ENCODE results near the gene CHRM1. TPM values are rescaled to one million over a fixed set of nuclear protein-coding genes. Genes with fewer than 3 reads are reported as not detected.
A peak's percentile ranks its signal among the peaks of the same experiment; 100 is the strongest.
"Not testable (repeated sequence)": the region's sequence is repeated elsewhere in the genome, so short reads cannot be mapped to it uniquely, and the experiment has no call there.

Gene CHRM1
- total and polyA plus RNA-seq, 5 donors: 0.07 to 0.24 (median 0.09) TPM; not detected in 2

DNA sequence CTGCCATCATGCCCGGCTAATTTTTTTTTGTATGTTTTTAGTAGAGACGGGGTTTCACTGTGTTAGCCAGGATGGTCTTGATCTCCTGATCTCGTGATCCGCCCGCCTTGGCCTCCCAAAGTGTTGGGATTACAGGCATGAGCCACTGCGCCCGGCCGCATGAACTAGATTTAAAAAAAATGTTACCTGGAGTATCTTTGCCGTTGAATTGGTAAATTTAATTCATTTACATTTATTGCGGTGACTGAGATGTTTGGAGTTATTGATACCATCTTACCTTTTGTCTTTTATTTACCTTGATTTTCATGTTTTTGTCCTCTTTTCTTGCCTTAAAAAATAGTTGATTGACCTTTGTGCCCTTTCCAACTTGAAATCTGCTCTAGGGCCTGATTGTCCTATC is 24.4 kb upstream of the CHRM1 start:
- H3K27me3 ChIP-seq (ENCODE audit: control insufficient read depth, insufficient read depth); H3K27ac ChIP-seq (ENCODE audit: low read length); H3K4me1 ChIP-seq (ENCODE audit: control insufficient read depth, insufficient read depth, low read length); intact Hi-C loops (cut with DNase I); H3K4me3 ChIP-seq (ENCODE audit: low read length); H3K9me3 ChIP-seq (ENCODE audit: control insufficient read depth, low read length); DNase-seq; ATAC-seq: not testable (repeated sequence)
- 96% methylated on average over 10 of the region's 10 CpGs for WGBS

DNA sequence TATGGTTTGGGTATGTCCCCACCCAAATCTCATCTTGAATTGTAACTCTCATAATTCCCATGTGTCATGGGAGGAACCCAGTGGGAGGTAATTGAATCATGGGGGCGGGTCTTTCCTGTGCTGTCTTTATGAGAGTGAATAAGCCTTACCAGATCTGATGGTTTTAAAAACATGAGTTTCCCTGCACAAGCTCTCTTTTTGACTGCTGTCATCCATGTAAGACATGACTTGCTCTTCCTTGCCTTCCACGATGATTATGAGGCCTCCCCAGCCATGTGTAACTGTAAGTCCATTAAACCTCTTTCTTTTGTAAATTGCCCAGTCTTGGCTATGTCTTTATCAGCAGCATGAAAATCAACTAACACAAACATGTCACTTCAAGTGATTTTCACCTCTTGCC is 16.4 kb upstream of the CHRM1 start:
- ATAC-seq; H3K27me3 ChIP-seq (ENCODE audit: control insufficient read depth, insufficient read depth); H3K4me3 ChIP-seq (ENCODE audit: low read length); H3K4me1 ChIP-seq (ENCODE audit: control insufficient read depth, insufficient read depth, low read length); DNase-seq; intact Hi-C loops (cut with DNase I); H3K27ac ChIP-seq (ENCODE audit: low read length); H3K9me3 ChIP-seq (ENCODE audit: control insufficient read depth, low read length): not testable (repeated sequence)
- 89% methylated on average over 2 of the region's 2 CpGs for WGBS

DNA sequence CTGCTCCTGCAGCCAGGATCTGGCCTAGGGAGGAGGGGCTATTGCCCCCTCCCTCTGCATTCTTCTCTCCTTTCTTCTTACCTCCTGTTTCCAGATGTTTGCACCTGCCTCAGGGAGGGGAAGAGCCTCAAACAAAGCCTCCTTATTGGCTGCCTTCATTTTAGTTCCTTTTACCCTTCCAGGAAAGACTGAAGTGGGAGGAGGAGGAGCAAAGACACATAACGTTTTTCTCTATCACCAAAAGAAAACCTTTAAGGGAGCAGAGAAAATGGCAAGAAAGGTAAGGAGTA is 13.3 kb upstream of the CHRM1 start:
- Histone ChIP-seq H3K27ac (ENCODE audit: low read length) (no peak overlapping the region), H3K9me3 (ENCODE audit: control insufficient read depth, low read length) (no peaks in the 10 kb centered on the region), H3K27me3 (ENCODE audit: control insufficient read depth, insufficient read depth) (no peaks in the 10 kb centered on the region), H3K4me1 (ENCODE audit: control insufficient read depth, insufficient read depth, low read length) (no peaks in the 10 kb centered on the region), H3K4me3 (ENCODE audit: low read length) (no peak overlapping the region)
- no peak for ATAC-seq
- 32% methylated on average over 1 of the region's 1 CpG for WGBS
- intact Hi-C loops (cut with DNase I): no loop called here
- DNase-seq: no peak

DNA sequence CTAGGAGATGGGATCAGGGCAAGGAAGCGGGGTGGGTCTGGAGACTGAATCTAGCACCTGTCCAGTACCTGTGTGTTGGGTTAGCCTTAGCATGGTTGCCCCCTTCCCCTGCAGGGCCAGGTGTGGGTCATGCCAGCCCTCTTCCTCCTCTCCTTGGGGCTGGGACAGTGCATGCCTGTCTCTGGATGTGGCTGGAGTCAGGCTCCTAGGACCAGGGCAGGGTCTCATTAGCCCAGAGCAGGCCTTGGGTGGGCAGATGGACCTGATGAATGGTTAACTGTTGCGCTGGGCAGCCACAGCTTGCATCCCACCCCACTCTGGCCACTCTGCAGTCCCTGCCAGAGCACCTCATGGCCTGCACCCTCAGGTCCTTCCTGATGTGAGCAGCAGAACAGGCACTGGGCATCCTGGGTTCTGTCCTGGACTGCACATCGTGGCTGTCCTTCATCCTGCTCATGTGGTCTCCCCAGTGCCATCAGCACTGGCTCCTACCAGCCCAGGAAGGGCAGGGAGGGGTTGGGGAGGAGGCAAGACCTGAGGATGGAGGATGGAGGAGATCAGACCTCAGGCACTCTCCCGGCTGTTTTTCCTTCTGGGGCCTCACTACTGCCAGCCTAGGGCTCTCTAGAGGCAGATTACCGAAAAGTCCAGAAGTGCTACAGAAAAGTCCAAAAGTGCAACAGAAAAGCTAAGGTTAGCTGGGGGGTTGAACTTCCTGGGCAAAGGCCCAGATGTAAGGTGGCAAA is 12.8 kb upstream of the CHRM1 start:
- peak in 1 of 2 donors; percentile 11 for ATAC-seq
- Histone ChIP-seq H3K4me1 (ENCODE audit: control insufficient read depth, insufficient read depth, low read length) (no peaks in the 10 kb centered on the region), H3K4me3 (ENCODE audit: low read length) (no peak overlapping the region), H3K9me3 (ENCODE audit: control insufficient read depth, low read length) (no peaks in the 10 kb centered on the region), H3K27me3 (ENCODE audit: control insufficient read depth, insufficient read depth) (no peaks in the 10 kb centered on the region), H3K27ac (ENCODE audit: low read length) (no peak overlapping the region)
- DNase-seq: no peak
- intact Hi-C loops (cut with DNase I): no loop called here
- 90% methylated on average over 5 of the region's 5 CpGs for WGBS

DNA sequence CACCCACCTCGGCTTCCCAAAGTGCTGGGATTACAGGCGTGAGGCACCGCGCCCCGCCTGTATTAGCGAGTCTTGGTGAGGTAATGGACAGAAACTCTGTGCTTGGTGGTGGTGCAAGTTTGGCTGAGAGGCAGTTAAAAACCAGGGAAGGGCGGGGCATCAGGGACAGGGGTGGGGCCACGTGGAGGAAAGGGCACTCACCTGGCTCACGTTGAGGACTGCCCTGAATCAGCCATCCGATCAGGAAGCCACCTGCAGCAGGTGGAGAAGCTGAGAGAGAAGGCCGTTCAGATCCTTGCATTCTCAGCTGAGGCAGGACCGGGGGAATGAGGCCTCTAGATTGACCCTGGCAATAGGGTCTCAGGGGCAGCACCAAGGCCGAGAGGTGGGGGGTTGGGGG is 12.1 kb upstream of the CHRM1 start:
- WGBS: 84% methylated on average over 13 of the region's 13 CpGs
- no peak for ATAC-seq
- no peaks in the 10 kb centered on the region for H3K4me1 ChIP-seq (ENCODE audit: control insufficient read depth, insufficient read depth, low read length)
- H3K9me3 ChIP-seq (ENCODE audit: control insufficient read depth, low read length): no peaks in the 10 kb centered on the region
- DNase-seq: no peak
- intact Hi-C loops (cut with DNase I): no loop called here
- no peak overlapping the region for H3K4me3 ChIP-seq (ENCODE audit: low read length)
- H3K27ac ChIP-seq (ENCODE audit: low read length): no peak overlapping the region
- no peaks in the 10 kb centered on the region for H3K27me3 ChIP-seq (ENCODE audit: control insufficient read depth, insufficient read depth)

DNA sequence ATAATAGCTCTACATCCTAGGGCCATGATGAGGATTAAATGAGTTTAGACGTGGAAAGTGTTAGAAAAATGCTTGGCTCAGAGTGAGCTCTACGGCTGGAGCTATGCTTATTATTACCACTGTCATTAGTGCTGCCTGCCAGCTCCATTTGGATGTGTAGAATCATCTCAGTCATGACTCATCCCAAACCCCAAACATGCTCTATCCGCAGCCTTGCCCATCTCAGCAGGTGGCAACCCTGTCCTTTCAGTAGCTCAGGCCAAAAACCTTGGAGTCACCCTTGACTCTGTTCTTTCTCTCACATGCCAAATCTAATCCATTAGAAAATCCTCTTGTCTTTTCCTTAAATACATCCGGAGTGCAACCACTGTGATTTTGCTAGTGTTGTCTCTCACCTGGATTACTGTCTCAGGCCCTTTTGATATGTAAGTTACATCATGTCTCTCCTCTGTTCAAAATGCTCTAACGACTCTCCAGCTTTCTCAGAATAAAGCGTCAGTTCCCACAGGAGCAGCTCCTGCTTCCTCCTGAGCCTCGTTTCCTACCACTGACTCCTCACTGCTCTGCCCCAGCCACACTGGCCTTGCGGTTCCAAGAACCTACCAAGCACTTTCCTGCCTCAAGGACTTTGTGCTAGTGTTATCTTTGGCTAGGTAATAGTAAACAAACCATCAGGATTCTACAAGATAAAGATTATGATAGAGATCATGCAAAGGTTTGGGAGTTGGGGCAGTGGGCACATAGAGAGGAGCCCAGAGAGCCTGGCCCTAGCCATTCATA is 10.5 kb upstream of the CHRM1 start:
- WGBS: 62% methylated on average over 8 of the region's 8 CpGs

DNA sequence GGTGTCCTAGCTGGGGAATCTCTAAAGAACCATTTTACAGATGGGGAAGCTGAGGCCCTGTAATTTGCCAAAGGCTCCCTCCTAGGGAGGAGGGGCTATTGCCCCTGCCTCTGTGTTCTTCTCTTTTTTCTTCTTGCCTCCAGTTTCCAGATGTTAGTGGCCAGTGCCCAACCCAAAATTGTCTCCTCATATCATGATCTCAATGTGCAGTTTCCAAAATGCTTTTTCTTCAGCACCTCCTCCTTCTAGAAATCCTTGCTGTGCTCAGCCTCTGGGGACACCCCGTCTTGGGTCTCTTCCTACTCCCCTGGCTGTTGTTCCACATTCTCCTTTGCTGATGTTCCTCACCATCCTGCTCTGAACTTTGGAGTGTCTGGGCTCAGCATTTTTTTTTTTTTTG is 9.5 kb upstream of the CHRM1 start:
- Histone ChIP-seq H3K4me3 (ENCODE audit: low read length) (no peak overlapping the region), H3K27me3 (ENCODE audit: control insufficient read depth, insufficient read depth) (no peaks in the 10 kb centered on the region), H3K9me3 (ENCODE audit: control insufficient read depth, low read length) (no peaks in the 10 kb centered on the region), H3K27ac (ENCODE audit: low read length) (no peak overlapping the region), H3K4me1 (ENCODE audit: control insufficient read depth, insufficient read depth, low read length) (no peaks in the 10 kb centered on the region)
- intact Hi-C loops (cut with DNase I): no loop called here
- DNase-seq (no peak), ATAC-seq (no peak)
- WGBS: 41% methylated on average over 1 of the region's 1 CpG

More for the DNA sequence above, 10.5 kb upstream of the CHRM1 start:
- intact Hi-C loops (cut with DNase I): no loop called here
- ATAC-seq: no peak
- H3K4me1 ChIP-seq (ENCODE audit: control insufficient read depth, insufficient read depth, low read length): no peaks in the 10 kb centered on the region
- H3K27me3 ChIP-seq (ENCODE audit: control insufficient read depth, insufficient read depth): no peaks in the 10 kb centered on the region
- no peak overlapping the region for H3K27ac ChIP-seq (ENCODE audit: low read length)
- H3K9me3 ChIP-seq (ENCODE audit: control insufficient read depth, low read length): no peaks in the 10 kb centered on the region
- no peak overlapping the region for H3K4me3 ChIP-seq (ENCODE audit: low read length)
- DNase-seq: no peak

DNA sequence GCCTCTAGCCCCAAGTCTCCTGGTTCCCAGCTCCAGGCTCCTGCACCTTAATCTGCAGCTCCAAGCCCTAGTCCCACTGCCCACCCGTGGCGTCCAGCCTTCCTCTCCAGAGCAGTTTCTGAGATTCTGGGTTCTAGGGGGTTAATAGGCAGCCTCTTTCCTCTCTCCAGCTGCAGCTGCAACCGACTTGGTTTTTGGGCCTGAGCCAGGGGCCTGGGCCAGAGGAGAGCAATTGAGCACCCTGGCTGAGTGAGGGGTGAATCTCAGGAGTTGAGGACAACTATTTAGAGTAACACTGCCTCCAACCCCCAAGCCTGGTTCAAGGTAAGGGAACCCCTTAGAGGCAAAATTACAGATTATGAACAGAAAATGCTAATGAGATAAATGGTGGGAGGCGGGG is 9.0 kb upstream of the CHRM1 start:
- Histone ChIP-seq H3K4me1 (ENCODE audit: control insufficient read depth, insufficient read depth, low read length) (no peaks in the 10 kb centered on the region), H3K9me3 (ENCODE audit: control insufficient read depth, low read length) (no peaks in the 10 kb centered on the region), H3K27ac (ENCODE audit: low read length) (no peak overlapping the region), H3K4me3 (ENCODE audit: low read length) (no peak overlapping the region), H3K27me3 (ENCODE audit: control insufficient read depth, insufficient read depth) (no peaks in the 10 kb centered on the region)
- 38% methylated on average over 4 of the region's 4 CpGs for whole genome bisulfite sequencing
- intact Hi-C loops (cut with DNase I): no loop called here
- ATAC-seq: no peak
- no peak for DNase-seq

DNA sequence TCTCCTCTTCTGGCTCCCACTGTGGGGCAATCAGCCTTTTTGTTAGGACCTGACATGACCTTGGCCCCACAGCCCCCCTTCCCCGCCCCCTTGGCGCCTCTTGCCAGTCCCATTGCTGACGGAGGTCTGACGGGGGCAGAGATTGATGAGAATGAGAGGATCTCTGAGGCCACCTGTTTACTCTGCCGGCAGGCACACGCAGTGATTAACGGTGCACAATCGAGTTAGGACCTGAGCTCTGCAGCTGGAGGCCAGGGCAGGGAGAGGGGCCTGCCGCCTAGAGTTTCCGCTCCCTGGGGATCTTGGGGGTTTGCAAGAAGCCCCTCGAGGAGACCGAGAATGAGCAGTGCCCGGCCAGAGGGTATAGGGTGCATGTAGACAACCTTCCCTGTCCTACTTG is 6.8 kb upstream of the CHRM1 start:
- Histone ChIP-seq H3K27me3 (ENCODE audit: control insufficient read depth, insufficient read depth) (no peaks in the 10 kb centered on the region), H3K27ac (ENCODE audit: low read length) (no peak overlapping the region), H3K9me3 (ENCODE audit: control insufficient read depth, low read length) (no peaks in the 10 kb centered on the region), H3K4me3 (ENCODE audit: low read length) (no peak overlapping the region), H3K4me1 (ENCODE audit: control insufficient read depth, insufficient read depth, low read length) (no peaks in the 10 kb centered on the region)
- ATAC-seq (no peak), DNase-seq (no peak)
- intact Hi-C loops (cut with DNase I): no loop called here
- 61% methylated on average over 13 of the region's 13 CpGs for WGBS

DNA sequence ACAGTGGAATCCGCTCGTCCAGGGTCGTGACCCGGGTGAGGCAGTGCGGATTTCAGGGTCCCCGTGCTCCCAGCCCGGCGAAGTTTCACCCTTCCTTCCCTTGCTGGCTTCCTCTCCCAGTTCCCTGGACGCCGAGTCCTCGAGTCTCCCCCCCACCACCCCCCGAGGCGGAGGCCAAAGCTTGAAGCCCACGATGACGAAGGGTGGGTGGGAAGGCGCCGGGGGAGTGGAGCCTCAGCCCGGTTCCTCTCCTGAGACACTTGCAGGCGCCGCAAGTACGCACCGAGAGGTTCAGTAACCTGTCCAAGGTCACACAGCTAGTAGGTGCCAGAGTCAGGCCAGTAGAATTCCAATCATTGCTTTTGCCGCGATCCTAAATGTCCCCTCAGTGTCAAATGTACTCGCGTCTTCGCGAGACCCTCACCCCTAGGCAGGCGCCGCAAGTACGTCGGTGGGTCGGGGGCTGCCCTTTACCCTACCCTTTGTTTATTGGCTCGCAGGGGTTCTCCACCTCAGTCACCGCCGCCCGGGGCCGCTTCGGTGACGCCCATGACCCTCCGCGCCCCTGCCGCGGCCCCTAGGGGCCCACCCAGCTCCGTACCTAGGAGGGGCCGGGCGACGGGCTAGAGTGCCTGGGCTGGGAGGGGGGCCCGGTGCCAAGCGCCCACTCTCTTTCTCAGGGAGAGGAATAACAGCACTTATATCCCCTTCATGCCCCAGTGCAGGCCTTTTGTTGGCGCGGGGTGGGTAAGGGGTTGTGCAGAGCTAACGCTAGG is 5.7 kb upstream of the CHRM1 start:
- no peak for DNase-seq
- no peak for ATAC-seq
- no peaks in the 10 kb centered on the region for H3K9me3 ChIP-seq (ENCODE audit: control insufficient read depth, low read length)
- intact Hi-C loops (cut with DNase I): no loop called here
- no peak overlapping the region for H3K27ac ChIP-seq (ENCODE audit: low read length)
- no peaks in the 10 kb centered on the region for H3K4me1 ChIP-seq (ENCODE audit: control insufficient read depth, insufficient read depth, low read length)
- H3K4me3 ChIP-seq (ENCODE audit: low read length): peak overlapping the region; percentile 29
- 17% methylated on average over 53 of the region's 53 CpGs for WGBS
- no peaks in the 10 kb centered on the region for H3K27me3 ChIP-seq (ENCODE audit: control insufficient read depth, insufficient read depth)
